GM20431 (cell line): ENCODE results near the gene GAL3ST2.
"Not testable (repeated sequence)": the region's sequence is repeated elsewhere in the genome, so short reads cannot be mapped to it uniquely, and the experiment has no call there.

Source experiments
- in situ Hi-C: fragments of 300-500 bp; cut with MseI, MboI; formaldehyde crosslinking; loops from one replicate; pipeline ENCODE4 v1.15.0; 2020; ENCODE audit warnings: low sequenced_read_pairs; ENCODE audit not compliant: unreplicated experiment

Gene GAL3ST2

DNA sequence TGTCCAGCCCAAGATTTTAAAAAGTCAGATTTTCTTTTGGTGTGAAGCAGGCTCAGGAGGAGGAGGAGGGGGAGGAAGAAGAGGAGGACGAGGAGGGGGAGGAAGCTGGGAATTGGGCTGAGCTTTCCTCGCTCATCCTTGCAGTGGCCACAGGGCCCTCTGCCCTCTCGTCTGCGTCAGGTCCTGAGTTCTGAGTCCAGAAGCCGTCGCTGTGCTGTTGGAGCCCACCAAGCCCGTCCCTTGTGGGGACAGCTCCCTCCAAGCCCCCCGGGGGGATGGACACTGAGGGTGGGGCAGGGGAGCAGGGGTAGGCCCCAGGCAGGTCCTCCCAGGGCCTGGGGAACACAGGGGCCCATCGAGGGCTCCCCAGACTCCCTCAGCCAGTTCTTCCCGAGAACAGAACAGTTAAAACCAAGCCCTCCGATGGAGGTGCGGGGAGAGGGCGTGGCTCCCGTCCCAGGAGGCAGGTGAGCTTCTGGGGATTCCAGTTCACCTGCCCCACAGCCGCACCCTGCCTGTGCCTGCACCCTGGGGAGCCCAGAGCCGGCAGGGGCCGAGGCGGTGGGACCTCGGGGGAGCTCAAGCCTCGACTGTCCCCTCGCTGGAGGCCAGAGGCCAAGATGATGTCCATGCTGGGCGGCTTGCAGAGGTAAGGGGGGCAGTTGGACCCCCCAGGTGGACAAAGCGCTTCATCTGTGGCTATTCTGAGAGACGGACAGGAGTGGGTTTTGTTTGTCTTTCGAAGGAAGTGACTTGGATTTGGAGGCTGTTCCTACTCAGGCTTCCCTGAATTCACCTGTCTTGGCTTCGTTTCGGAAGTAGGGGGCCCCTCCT is at the start of gene GAL3ST2:
Gene GAL3ST2, plus strand, starts transcription at position 487 of the 834 bp plus-strand sequence. Its CDS starts 134 bp downstream, at position 621.
- in situ Hi-C loops = no loop called here

DNA sequence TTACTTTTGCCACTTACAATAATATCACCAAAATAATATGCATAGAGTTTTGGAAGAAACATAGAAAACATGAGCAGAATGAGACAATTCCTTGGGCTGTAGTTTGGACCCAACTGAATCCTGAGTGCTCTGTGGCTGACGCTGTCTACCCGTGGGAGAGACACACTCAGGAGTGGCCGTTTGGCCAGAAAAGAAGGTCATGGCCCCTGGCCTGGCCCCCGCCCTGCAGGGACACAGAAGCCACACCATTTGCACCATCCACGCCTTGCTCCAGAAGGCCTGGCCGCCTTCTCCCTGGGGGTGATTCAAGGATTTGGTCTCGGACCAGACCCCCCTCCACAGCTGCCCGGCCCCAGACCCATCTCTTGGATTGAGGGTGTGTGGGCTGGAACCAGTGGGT is 48.6 kb upstream of the GAL3ST2 start:
- in situ Hi-C loops = no loop called here

DNA sequence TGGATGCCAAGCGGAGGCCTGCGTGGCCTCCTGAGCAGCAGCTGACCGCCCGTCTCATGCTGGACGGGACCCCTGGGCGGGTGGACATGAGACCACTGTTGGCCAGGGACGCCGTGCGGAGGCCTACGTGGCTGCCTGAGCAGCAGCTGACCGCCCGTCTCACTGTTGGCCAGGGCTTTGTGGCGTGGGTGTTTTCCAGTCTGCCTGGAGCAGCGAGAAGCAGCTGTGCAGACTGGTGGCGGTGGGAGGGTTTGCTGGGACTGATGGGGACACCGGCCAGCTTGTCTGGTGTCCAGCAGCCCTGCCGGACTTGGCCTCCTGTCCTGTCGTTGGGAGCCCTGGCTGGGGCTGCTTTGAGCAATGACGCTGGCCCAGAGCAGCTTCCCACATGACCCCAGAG is 48.0 kb upstream of the GAL3ST2 start:
- in situ Hi-C loops = no loop called here

- in situ Hi-C loops = no loop called here
Measured at GRCh38 chr2:241729868-241730267, 46.8 kb upstream of the GAL3ST2 start.

- in situ Hi-C loops = no loop called here
Measured at GRCh38 chr2:241730671-241731293, 45.8 kb upstream of the GAL3ST2 start.

- in situ Hi-C loops = not testable (repeated sequence)
Measured at GRCh38 chr2:241732513-241733186, 44.0 kb upstream of the GAL3ST2 start.

- in situ Hi-C loops = no loop called here
Measured at GRCh38 chr2:241733391-241734207, 43.0 kb upstream of the GAL3ST2 start.

GRCh38 chr2:241734208-241734466 is 42.5 kb upstream of the GAL3ST2 start:
- in situ Hi-C loops = no loop called here

- in situ Hi-C loops = no loop called here
Measured at GRCh38 chr2:241734467-241735208, 42.0 kb upstream of the GAL3ST2 start, which contains the start of gene D2HGDH. Gene D2HGDH (plus strand): TSS chr2:241734630. CDS start chr2:241735225, 595 bp downstream.

GRCh38 chr2:241736111-241736510 is 40.5 kb upstream of the GAL3ST2 start:
- in situ Hi-C loops = no loop called here

DNA sequence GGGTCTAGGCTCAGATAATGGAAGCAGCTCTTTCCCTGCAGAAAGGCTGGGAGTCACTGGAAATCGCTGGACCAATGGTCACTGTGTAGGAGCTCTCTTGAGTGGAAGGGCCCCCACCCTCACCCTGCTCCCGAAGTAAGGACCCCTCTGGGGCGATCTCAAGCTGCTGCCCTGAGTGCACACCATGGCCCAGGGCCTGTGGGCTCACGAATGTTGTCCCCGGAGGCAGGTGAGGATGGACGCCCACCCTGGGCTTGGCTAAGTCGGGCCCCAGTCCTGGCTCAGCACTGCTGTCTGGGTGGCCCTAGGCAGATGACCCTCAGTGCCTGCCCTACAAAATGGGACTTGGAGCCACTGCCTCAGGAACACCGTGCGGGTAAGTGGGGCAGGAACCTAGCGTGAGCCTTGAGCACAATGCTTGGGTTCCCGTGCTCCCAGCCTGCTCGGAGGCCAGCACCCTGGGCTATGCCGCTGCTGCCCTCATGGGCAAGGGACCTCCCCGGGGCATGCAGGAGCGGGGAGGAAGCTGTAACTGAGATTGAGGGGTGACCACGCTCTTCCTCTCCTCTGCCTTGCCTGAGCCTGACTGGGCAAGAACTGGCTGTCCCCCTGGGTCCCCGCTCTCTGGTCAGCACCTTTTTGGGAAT is 38.5 kb upstream of the GAL3ST2 start:
- in situ Hi-C loops = no loop called here

GRCh38 chr2:241739177-241739576 is 37.4 kb upstream of the GAL3ST2 start:
- in situ Hi-C loops = no loop called here

DNA sequence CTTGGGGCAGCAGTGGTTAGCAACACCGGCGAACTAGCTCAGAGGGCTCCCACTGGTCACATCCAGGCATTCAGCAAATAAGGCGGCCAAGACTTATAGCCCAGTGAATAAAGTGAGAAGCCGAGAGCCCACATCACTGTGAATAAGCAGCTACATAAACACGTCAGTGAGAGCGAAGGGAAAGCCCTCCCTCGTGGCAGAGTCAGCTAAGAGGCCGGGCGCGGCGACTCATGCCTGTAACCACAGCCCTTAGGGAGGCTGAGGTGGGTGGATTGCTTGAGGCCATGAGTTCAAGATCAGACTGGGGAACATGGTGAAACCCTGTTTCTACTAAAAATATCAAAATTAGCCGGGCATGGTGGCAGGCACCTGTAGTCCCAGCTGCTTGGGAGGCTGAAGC is 37.0 kb upstream of the GAL3ST2 start:
- in situ Hi-C loops = no loop called here

DNA sequence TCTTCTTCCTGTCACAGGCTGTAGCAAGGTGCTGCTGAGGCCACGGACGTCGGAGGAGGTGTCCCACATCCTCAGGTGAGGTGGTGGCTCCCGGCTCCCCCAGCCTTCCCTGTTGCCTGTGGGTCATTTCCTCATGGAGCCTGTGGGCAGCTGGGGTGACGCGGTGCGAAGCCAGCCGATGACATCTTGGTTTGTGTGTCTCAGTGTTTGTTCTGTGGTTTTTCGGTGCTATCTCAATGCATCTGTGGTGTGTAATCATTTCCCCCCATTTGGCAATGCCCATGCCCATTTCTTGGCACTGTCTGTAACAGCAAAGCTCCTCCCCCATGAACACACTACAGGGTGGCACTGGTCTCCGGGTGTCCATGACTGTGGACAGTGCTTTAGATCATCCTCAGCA is 35.6 kb upstream of the GAL3ST2 start:
- in situ Hi-C loops = no loop called here

DNA sequence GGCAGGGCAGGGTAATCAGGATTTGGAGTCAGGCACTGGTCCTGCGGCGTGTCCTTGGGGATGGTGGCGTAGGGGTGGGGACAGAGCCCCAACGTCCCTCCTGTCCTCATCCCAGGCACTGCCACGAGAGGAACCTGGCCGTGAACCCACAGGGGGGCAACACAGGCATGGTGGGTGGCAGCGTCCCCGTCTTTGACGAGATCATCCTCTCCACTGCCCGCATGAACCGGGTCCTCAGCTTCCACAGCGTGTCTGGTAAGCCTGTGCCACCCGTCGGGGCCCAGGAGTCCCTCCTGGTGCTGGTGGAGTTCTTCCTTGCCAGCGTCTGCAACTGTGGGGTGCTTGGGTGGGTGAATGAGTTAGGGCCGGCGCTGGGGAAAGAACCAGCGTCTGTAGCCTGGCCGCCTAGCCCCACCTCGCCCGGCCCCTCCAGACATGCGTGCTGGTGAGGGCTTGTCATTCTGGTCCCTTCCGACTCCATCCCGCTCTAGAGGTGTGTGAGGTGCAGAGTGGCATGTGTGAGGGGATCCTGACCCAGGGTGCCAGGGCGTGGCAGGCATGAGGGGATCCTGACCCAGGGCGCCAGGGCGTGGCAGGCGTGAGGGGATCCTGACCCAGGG is 34.2 kb upstream of the GAL3ST2 start:
- in situ Hi-C loops = no loop called here

DNA sequence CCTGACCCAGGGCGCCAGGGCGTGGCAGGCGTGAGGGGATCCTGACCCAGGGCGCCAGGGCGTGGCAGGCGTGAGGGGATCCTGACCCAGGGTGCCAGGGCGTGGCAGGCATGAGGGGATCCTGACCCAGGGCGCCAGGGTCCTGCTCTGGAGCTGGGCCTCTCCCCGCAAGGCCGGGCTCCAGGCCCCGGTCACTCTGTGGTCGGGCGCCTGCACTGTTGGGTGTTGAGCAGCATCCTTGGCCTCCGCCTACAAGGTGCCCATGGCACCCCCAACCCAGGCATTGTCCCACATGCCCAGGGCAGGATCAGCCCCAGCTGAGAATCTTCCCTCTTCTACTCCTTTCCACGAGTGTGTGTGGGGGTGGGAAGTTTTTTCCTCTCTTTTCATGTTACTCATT is 33.6 kb upstream of the GAL3ST2 start:
- in situ Hi-C loops = not testable (repeated sequence)

- in situ Hi-C loops = no loop called here
Measured at GRCh38 chr2:241743620-241744019, 33.0 kb upstream of the GAL3ST2 start.

GRCh38 chr2:241744028-241744754 is 32.4 kb upstream of the GAL3ST2 start:
- in situ Hi-C loops = no loop called here
